HG03066 (cell line): ENCODE measurements around the gene ZMIZ2.
A peak's percentile ranks its signal among the peaks of the same experiment; 100 is the strongest.

ENCODE experiments used
- ATAC-seq: cut with Tn5 transposase; IDR thresholded peaks from one replicate; pipeline ENCODE4 v1.9.1; 2021; ENCODE audit warnings: low read depth; ENCODE audit not compliant: unreplicated experiment

ZMIZ2 gene

DNA sequence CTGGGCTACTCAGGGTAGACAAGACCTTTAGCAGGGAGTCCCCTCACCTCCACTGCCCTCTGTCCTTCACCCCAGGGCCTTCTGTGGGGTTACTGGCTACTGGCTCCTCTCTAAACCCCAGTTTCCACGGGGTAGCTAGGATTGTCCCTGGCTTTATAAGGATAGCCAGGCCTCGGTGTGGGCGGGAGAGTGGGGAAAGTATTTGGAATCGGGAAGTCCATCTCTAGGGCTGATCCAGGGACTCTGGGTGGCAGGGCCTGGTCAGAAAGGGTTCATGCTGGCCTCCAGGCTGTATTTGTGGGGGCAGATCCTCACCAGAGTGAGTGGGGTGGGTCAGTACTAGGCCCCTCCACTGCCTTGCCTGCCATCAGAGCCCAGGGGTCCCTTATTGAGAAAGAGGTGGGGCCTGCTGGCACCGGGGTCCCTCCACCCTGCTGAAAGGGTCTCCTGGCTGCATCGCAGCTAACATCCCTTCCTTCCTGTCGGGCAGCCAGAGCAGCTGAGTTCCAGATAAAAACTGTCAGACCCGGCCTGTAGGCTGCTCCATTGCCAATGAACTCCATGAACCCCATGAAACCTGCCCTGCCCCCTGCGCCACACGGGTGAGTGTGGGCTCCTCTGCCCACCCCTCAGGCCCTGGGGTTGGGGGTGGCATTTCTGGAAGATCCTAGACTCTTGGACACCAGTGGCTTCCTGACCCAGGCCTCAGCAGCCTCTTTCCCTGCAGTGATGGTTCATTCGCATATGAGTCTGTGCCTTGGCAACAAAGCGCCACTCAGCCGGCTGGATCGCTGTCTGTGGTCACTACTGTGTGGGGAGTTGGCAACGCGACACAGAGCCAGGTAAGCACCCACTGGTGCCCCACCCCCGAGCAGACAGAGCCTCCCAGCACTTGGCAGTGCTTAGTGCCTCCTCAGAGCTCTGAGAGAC lies 7.3 kb downstream of the ZMIZ2 start:
- ATAC-seq, result no peak

DNA sequence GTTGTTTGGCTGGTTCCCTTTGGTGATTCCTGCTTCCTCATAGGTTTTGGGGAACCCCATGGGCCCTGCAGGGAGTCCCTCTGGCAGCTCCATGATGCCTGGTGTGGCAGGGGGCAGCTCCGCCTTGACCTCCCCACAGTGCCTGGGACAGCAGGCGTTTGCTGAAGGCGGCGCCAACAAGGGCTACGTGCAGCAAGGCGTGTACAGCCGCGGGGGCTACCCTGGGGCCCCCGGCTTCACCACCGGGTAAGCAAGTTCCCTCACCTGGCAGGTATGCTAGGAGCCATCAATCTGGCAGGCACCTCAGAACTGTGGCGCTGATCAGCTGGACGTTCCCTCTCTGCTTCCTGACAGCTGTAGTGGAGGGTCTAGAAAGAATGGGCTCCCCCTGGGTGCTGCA lies 8.3 kb downstream of the ZMIZ2 start:
- ATAC-seq, result no peak

DNA sequence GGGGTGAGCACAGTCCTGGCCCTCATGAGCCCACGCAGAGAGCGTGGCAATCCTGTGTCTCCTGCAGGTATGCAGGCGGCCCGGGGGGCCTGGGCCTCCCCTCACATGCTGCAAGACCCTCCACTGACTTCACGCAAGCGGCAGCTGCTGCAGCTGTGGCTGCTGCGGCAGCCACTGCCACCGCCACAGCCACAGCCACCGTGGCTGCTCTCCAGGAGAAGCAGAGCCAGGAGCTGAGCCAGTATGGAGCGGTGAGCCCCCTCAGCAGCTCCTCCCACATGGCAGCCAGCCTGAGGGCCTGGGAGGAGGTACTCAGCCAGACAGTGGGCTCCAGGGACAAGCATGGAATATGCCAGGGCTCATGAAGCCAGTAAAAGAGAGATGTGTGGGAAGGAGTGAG lies 8.7 kb downstream of the ZMIZ2 start:
- no peak for ATAC-seq

DNA sequence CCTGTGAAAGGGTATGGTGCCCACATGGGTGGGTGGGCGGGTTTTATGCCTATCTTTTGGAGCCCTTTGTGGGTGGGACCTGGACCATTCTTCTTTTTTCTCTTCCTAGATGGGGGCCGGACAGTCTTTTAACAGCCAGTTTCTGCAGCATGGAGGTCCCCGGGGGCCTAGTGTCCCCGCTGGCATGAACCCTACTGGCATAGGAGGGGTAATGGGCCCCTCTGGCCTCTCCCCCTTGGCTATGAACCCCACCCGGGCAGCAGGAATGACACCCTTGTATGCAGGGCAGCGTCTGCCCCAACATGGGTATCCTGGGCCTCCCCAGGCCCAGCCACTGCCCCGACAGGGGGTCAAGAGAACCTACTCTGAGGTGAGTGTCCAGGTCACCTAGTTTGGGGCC lies 9.1 kb downstream of the ZMIZ2 start:
- ATAC-seq, result no peak

DNA sequence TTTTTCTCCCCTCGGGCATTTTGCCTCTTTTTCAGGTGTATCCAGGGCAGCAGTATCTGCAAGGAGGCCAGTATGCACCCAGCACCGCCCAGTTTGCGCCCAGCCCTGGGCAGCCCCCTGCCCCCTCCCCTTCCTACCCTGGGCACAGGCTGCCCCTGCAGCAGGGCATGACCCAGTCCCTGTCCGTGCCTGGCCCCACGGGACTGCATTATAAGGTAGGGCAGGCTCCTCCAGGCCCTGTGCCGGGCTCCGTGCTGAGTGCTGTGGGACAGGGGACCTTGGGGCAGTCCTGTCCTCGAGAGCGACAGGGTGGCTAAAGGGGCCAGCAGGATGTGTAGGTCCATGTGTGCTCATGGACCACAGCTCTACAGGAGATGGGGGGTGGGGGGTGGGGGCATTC lies 10.6 kb downstream of the ZMIZ2 start:
- no peak for ATAC-seq

DNA sequence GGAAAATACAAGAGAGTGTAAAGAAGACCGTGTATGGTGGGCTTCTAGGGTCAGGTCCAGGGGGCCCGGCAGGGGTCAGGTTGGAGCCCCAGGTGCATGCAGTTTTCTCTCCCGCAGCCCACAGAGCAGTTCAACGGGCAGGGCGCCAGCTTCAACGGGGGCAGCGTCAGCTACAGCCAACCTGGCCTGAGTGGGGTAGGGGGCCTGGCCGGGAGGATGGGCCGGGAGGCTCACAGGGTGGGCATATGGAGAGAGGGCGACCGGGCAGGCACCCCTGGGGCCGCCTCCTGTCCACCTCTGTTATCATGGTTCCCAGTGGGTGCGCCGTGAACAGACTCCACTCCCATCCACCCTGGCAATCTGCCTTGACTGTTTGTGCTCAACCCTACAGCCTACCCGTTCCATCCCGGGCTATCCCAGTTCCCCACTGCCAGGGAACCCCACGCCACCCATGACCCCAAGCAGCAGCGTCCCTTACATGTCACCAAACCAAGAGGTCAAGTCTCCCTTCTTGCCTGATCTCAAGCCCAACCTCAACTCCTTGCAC lies 11.5 kb downstream of the ZMIZ2 start:
- ATAC-seq, result no peak

DNA sequence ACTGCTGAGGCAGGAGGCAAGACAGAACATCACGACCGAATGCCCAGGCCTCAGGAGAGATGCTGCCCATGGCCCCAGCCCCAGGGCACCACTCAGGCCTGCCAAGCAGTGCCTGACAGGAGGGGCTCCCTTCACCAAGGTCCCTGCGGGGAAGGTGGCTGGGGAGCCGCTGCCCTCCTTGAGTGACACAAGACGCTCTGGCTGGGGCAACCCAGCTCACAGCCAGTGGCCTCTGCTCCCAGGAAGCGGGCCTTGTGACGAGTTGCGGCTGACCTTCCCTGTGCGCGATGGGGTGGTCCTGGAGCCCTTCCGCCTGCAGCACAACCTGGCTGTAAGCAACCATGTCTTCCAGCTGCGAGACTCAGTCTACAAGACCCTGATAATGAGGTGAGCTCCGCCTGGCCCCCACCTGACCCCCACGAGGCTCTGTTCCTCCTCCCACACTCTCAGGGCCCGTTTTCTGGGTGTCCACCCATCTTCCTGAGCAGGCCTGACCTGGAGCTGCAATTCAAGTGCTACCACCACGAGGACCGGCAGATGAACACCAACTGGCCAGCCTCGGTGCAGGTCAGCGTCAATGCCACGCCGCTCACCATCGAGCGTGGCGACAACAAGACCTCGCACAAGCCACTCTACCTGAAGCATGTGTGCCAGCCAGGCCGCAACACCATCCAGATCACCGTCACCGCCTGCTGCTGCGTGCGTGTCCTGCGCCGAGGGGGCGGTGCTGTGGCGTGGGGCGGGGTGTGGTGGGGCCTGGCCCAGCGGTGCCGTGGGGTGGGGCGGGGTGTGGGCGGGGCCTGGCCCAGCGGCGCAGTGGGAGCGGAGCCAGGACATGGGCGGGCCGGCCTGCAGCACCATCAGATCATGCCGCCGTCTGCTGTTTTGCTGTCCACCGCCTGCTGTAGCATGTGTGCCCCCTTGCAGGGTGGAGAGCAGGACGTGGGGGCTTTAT lies 12.8 kb downstream of the ZMIZ2 start:
- ATAC-seq, result no peak

DNA sequence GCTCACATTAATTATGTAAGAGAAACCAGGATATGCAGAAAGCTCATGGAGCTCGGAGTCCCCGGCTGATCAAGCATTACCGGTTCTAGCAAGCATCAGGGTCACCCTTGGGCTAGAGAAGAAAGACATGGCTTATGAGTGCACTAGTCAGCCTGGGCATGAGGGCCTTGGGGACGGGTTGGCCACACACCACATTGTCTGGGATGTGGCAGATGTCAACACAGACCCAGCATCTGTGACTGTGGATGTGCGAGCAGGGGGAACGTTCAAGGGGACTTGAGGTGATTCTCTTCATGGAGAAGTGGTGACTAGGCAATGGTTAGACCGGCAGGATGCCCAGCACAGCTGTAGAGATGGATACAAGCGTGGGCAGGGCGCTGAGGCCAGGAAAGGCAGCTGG lies 13.7 kb downstream of the ZMIZ2 start:
- ATAC-seq, result no peak

DNA sequence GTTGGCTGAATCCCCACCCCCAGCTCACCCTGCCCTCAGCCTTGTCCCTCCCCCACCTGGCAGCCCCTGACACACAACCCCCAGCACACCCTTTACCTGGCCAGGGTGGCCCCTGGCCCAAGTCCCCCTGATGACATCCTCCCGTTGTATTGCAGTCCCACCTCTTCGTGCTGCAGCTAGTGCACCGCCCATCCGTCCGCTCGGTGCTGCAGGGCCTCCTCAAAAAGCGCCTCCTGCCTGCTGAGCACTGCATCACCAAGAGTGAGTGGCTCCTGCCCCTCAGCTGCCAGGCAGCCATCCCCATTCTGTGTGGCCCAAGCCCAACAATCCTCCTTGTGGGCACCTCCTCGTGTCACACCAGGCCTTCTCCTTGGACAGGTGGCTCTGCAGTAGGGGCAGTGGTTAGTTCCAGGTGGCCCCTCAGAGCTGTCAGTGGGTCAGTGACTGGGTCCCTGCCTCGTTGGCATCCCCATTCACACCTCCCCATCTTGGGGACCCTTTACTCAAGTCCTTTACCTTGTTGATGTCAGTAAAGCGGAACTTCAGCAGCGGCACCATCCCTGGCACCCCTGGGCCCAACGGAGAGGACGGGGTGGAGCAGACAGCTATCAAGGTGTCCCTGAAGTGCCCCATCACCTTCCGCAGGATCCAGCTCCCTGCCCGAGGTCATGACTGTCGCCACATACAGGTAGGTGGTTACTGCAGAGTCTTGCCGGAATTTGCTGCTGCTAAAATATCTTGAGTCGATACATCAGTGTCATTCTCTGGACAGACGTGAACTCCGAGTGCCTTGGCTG lies 14.3 kb downstream of the ZMIZ2 start:
- ATAC-seq, result no peak

DNA sequence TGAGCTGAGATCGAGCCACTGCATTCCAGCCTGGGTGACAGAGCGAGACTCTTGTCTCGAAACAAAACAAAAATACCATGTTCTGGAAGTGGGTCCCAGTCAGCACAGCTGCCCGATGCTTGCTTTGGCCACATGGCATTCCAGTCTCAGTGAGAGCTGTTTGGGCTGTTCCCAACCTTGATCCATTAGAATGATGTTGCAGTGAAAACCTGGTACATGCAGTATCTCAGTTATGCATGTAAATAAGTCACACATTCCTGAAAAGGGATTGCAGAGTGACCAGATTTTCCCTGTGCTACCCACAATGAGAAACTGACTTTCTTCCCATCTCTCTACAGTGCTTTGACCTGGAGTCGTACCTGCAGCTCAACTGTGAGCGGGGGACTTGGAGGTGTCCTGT lies 15.4 kb downstream of the ZMIZ2 start:
- no peak for ATAC-seq

DNA sequence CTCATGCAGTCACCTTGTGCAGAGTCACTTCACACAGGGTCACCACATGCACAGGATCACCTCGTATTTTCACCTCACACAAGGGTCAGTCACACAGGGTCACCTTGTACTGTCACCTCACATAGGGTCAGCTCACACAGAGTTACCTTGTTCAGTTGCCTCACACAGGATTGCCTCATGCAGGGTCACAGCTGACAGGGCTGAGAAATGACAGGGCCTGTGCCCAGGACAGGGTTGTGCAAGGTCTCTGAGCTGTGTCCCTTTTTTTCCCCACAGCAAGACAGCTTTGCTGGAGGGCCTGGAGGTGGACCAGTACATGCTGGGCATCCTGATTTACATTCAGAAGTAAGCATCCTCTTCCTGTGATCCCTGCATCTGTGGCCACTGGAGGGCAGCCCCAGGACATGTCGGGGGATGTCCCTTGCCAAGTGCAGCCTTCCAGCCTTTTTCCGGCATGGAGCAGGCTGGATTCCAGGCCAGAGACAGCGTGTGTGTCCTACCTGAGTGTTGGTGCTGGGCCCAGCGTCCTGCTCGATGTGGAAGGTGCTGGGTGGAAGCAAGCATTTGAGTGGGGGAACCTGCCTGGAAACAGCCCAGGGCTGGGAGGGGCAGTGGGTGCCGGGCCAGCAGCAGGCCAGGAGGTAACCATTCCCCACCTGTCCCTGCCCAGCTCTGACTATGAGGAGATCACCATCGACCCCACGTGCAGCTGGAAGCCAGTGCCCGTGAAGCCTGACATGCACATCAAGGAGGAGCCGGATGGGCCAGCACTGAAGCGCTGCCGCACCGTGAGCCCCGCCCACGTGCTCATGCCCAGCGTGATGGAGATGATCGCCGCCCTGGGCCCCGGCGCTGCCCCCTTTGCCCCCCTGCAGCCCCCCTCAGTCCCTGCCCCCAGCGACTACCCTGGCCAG lies 16.3 kb downstream of the ZMIZ2 start:
- no peak for ATAC-seq

DNA sequence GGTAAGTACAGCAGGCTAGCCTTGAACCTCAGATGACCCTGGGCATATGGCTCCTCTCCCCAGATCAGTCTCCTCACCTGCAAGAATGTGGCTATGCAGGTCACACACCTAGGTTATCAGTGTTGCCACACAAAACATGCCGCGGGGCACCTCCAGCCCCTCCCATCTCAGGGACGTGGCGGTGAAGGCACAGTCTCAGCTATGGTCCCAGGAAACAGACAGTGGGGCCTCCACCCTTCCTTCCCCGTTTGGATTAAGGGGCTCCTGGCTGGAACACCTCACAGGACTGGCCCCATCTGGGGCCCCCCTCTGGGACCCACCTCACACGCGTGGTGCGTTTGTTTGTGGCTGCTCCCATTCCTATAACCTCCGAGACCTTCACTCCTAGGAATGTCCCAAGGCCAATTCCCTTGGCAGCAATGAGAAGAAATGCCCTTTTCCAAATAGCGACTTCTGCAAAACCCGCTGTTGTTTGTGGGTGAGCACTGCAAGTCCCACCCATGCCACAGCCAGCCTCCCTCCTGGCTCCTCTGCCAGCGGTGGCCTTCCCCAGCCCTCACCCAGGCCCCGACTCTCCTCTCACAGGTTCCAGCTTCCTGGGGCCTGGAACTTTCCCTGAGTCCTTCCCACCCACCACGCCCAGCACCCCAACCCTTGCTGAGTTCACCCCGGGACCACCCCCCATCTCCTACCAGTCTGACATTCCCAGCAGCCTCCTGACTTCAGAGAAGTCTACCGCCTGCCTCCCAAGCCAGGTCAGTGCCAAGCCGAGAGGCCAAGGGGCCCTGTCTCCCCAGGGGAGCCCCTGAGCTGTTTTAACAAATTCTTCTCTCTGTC lies 17.1 kb downstream of the ZMIZ2 start:
- no peak for ATAC-seq

DNA sequence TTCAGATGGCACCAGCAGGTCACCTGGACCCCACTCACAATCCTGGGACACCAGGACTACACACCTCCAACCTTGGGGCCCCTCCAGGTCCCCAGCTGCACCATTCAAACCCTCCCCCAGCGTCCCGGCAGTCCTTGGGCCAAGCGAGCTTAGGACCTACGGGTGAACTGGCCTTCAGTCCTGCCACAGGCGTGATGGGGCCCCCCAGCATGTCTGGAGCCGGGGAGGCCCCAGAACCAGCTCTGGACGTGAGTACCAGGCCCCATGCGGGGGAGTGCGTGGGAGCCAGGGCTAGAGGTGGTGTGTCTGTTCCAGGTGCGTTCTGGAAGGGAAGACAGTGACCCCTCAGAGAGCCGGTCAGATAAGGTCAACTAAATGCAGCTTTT lies 17.8 kb downstream of the ZMIZ2 start:
- no peak for ATAC-seq

DNA sequence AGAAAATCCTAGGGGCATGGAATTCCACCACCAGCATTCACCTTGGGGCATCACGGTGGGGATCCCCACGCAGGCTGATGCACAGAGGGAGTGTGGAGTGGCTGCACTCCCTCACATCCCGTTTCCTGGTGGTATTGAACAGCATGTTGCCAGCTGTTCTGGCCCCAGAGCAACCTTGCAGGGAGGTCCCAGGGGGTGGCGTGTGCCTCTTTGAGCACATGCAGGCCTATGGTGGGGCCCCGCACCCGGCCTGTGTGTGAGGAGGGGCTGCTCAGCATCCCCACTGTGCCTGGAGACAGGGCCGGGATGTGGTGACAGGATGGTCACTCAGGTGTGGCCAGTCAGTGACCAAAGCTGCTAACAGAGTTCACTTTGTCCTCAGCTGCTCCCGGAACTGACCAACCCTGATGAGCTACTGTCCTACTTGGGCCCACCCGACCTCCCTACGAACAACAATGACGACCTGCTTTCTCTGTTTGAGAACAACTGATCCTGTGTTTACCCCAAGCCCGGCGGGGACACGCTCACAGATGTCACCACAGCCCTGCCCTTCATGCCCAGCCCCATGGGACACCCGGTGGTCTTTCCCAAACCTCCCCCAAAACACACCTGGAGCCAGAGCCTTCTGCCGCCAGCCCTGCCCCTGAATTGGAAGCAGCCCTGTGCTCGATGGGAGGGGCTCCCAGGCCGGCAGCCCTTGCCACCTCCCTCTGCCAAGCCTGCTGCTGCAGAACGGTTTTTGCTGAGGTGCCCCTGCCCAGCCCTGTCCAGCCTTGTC lies 18.7 kb downstream of the ZMIZ2 start:
- no peak for ATAC-seq

DNA sequence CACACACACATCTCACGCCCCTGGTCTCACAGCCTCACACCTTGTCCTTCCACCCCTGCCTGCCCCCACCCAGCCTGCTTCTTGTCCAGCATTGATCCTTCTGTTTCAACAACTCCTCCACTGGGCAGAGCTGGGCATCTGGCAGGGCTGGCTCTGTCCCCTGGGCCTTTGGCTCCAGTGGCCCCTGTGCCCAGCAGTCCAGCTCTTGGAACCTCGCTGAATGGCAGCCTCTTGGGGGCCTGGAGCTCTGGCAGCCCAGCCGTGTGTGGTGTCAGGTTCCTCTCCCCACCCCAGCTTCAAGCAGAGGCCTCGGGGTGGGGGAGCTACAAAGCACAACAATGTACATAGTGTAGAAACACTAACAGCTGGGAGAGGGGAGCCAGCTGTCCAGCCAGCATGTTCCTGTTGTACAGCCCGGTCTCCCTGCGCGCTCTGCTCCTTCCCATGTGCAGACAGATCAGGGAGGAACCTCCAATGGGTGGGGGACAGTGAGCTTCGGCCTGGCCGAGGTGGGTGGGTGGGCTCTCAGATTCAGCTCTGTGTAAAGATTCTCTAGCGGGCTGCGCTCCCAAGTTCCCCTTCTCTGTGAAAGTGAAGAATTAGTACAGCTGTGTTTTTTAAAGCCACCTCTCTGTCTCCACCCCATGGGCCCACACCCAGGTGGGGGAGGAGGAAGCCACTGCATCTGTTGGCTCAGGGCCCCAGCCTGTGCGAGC lies 19.4 kb downstream of the ZMIZ2 start:
- ATAC-seq, result peak; percentile 67

DNA sequence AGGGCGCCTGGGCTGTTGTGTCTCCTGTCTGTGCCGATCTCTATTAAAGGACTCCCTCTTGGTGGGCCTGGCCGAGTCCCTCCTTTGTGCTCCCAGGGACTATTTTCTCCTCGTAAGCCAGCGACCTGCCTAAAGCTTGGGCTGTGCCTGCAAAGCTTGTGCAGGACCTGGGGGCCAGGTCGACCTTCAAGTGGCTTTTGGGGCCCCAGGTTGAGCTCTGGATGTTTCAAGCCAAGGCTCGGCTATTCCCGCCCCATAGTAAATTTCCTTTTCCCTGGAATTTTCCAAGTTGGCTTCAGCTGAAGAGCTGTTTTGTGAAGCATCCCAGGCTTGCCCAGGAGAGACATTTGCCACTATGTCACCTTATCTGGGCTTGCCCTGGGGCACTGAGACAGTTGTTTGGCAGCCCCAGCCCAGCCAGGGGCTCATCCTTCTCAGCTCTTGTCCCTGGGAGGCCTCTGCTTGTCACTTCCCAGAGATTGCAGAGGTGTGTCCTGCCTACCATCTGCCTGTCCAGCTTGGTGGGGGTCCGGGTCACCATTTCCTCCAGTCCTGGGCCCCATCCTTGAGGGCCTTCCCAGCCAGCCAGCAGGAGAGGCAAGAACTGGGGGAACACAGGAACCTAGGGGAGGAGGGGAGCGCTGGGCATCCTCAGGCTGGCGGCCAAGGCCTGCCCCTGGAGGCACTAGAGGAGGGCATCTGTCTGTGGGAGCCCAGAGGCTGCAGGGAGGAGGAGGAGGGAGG lies 20.2 kb downstream of the ZMIZ2 start:
- no peak for ATAC-seq
